Mucosa of descending colon (tissue), 3 donors: ENCODE measurements around the gene SPTBN2. TPM values are rescaled to one million over a fixed set of nuclear protein-coding genes. Genes with fewer than 3 reads are reported as not detected.

ENCODE experiments used
- ATAC-seq: fragments of 200-7000 bp; cut with Tn5 transposase; one replicate; pipeline ENCODE4 v1.9.1; 2020; ENCODE audit warnings: mild to moderate bottlenecking, moderate library complexity
- DNase-seq, 3 donors: peaks; one replicate each; pipeline ENCODE4 v3.0.0-alpha.2; 2020
- H3K36me3 ChIP-seq: fragments of 200-600 bp; one replicate; pipeline ENCODE4 v1.8.0; 2021; ENCODE audit warnings: low read depth, mild to moderate bottlenecking
- H3K4me1 ChIP-seq: fragments of 200-600 bp; one replicate; pipeline ENCODE4 v1.8.0; 2021; ENCODE audit warnings: low read depth, mild to moderate bottlenecking
- H3K4me3 ChIP-seq: fragments of 200-600 bp; one replicate; pipeline ENCODE4 v1.8.0; 2021; ENCODE audit warnings: mild to moderate bottlenecking
- H3K9me3 ChIP-seq: fragments of 200-600 bp; one replicate; pipeline ENCODE4 v1.8.0; 2021; ENCODE audit warnings: mild to moderate bottlenecking
- intact Hi-C, 2 donors: fragments of 100-400 bp; cut with DNase I in 1 of 2; cut with micrococcal nuclease in 1 of 2; formaldehyde crosslinking; loops; one replicate each; pipeline versions ENCODE4 v1.11.0 to v1.11.1; 2022; cut with DNase I, micrococcal nuclease
- total RNA-seq, 3 donors: library from RNA; stranded (reverse); fragmentation: NEBNext Ultra II Directional in 2 of 3; extraction: Animal tissue kit (Norgen Biotek cat#: 25700) in 2 of 3; gene quantifications; one replicate each; pipeline versions ENCODE4 v1.2.1 to v1.2.4, GENCODE V29; 2021 to 2023
- TF ChIP-seq, protein P1 (sequence below): fragments of 200-600 bp; IDR thresholded peaks from one replicate; pipeline ENCODE4 v1.8.0; 2022; ENCODE audit warnings: antibody characterized with exemption, mild to moderate bottlenecking
- donor health status: DM: no; HTN: no; CAD: no; lungs with moderate emphysema.
- donor health status: DM: no; HTN: no; CAD: no.
- donor health status: DM: no; HTN: yes; CAD: no.

Gene SPTBN2
- total RNA-seq, 3 donors from 2014 or later = 3.7 to 10.0 (median 6.3) TPM

- H3K4me1 ChIP-seq = peaks cover 6% of the 10 kb centered on the region
- DNase-seq (no peak), ATAC-seq (no peak)
- H3K9me3 ChIP-seq = no peaks in the 10 kb centered on the region
- H3K4me3 ChIP-seq = no peak overlapping the region
- intact Hi-C loops = loop anchor here in 1 of 2 donors (5.0 to 10.0 kb wide), 2 partner anchors 104 to 266 kb away; no protein-coding TSS in a partner anchor
- TF ChIP-seq, protein P1, sequence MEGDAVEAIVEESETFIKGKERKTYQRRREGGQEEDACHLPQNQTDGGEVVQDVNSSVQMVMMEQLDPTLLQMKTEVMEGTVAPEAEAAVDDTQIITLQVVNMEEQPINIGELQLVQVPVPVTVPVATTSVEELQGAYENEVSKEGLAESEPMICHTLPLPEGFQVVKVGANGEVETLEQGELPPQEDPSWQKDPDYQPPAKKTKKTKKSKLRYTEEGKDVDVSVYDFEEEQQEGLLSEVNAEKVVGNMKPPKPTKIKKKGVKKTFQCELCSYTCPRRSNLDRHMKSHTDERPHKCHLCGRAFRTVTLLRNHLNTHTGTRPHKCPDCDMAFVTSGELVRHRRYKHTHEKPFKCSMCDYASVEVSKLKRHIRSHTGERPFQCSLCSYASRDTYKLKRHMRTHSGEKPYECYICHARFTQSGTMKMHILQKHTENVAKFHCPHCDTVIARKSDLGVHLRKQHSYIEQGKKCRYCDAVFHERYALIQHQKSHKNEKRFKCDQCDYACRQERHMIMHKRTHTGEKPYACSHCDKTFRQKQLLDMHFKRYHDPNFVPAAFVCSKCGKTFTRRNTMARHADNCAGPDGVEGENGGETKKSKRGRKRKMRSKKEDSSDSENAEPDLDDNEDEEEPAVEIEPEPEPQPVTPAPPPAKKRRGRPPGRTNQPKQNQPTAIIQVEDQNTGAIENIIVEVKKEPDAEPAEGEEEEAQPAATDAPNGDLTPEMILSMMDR = no peak
- no peaks in the 10 kb centered on the region for H3K36me3 ChIP-seq
Observed at GRCh38 chr11:66680966-66681645, 47.9 kb downstream of the SPTBN2 start.

DNA sequence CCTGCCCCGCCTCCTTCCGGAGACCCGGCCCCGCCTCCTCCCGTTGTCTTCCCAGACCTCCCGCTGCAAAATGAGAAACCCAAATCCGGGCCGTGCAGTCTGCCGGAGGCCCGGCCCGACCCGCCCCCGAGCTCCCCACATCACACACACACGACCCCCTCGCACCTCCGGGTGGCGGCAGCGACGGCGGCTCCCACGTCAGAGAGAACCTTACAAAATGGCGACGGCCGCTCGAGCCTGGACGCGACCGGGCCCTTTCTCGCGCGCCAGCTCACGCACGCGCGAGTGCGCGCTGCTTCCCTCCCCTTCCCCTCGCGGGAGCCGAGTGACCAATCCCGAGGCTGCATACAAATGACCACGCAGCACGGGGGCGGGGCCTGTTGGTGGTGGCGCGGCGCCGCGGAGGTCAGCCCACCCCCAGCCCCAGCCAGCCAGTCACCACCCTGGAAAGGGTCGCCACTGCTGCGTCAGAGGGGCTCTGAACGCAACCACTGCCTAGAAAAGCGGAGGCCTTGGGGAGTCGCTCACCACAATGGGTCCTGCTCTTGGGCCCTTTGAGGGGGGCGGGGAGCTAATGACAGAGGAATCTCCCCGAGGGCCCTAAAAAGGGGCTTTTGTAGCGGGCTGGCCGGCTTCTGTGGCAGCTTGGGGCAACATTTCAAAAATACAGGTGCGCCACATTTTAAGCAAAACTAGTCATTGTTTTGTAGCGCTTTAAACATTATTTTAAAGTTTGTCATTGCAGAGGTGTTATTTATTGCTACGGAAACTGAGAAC lies 51.2 kb downstream of the SPTBN2 start, which contains the start of gene RBM4B:
TSS of gene RBM4B (minus strand) at position 289 of the 777 bp plus-strand sequence. CDS start 808 bp downstream, outside the sequence.
- TF ChIP-seq, protein P1 = no peak
- peak; percentile 97 for ATAC-seq

DNA sequence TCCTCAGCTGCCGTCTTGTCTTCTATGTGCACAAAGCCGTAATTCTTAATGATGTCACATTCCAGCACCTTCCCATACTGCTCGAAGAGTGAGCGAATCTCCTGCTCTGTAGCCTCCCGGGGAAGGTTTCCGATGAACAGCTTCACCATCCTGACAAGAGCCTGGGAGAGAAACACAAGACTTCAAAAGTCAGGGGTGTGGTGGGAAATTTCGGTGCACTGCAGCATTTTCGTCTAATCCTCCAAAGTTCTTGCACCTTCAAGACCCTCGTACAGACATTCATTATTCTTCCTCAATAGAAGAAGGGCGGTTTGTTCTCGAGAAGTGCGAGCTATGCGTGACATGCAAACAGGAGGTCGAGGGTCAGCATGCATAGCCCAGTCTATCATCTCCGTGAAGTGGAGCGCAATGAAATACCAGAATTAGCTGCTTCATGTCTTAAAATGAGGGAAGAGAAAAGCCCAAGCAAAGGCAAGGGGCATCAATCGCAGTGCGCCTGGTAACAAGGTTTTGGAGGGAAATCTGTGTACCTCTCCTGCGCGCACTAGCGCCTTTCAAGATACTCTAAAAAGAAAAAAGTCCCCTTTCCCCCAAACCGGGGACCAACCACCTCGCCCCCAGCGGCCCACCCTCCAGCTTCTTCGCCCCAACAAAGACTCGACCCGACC lies 52.0 kb downstream of the SPTBN2 start:
- peaks cover 18% of the 10 kb centered on the region for H3K4me1 ChIP-seq
- H3K4me3 ChIP-seq = peak overlapping the region; percentile 25
- TF ChIP-seq, protein P1 = no peak
- no peak for ATAC-seq
- H3K36me3 ChIP-seq = no peaks in the 10 kb centered on the region
- intact Hi-C loops = loop anchor here in 1 of 2 donors (5.0 to 10.0 kb wide), 2 partner anchors 100 to 262 kb away; no protein-coding TSS in a partner anchor
- DNase-seq = no peak
- H3K9me3 ChIP-seq = no peaks in the 10 kb centered on the region

More for the DNA sequence above, 51.2 kb downstream of the SPTBN2 start, which contains the start of gene RBM4B:
- H3K4me3 ChIP-seq = peak within 1 kb of the TSS; percentile 25
- H3K4me1 ChIP-seq = peaks cover 18% of the 10 kb centered on the region
- intact Hi-C loops = loop anchor here in 1 of 2 donors (5.0 to 10.0 kb wide), 2 partner anchors 100 to 263 kb away; no protein-coding TSS in a partner anchor
- H3K9me3 ChIP-seq = no peaks in the 10 kb centered on the region
- no peaks in the 10 kb centered on the region for H3K36me3 ChIP-seq
- DNase-seq = peak; percentile 97

GRCh38 chr11:66676282-66676919 lies 52.6 kb downstream of the SPTBN2 start:
- no peak overlapping the region for H3K4me3 ChIP-seq
- no peaks in the 10 kb centered on the region for H3K9me3 ChIP-seq
- ATAC-seq = no peak
- TF ChIP-seq, protein P1 = no peak
- no peaks in the 10 kb centered on the region for H3K36me3 ChIP-seq
- H3K4me1 ChIP-seq = peaks cover 18% of the 10 kb centered on the region
- DNase-seq = no peak
- intact Hi-C loops = loop anchor here in 1 of 2 donors (5.0 to 10.0 kb wide), 2 partner anchors 99 to 262 kb away; no protein-coding TSS in a partner anchor
